Tongue (tissue), 2 donors: ENCODE measurements around the gene EME1. TPM values are rescaled to one million over a fixed set of nuclear protein-coding genes. Genes with fewer than 3 reads are reported as not detected.
"Not testable (repeated sequence)": the region's sequence is repeated elsewhere in the genome, so short reads cannot be mapped to it uniquely, and the experiment has no call there.

ENCODE experiments used
- DNase-seq: peaks from one replicate; pipeline ENCODE4 v3.0.0-alpha.2; 2015
- total RNA-seq: library from RNA; depleted of rRNA; stranded (reverse); fragments of >200 nt; gene quantifications from one replicate; pipeline ENCODE4 v1.2.3, GENCODE V29; 2014

Gene EME1, protein sequence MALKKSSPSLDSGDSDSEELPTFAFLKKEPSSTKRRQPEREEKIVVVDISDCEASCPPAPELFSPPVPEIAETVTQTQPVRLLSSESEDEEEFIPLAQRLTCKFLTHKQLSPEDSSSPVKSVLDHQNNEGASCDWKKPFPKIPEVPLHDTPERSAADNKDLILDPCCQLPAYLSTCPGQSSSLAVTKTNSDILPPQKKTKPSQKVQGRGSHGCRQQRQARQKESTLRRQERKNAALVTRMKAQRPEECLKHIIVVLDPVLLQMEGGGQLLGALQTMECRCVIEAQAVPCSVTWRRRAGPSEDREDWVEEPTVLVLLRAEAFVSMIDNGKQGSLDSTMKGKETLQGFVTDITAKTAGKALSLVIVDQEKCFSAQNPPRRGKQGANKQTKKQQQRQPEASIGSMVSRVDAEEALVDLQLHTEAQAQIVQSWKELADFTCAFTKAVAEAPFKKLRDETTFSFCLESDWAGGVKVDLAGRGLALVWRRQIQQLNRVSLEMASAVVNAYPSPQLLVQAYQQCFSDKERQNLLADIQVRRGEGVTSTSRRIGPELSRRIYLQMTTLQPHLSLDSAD
- 4.3 TPM for total RNA-seq

DNA sequence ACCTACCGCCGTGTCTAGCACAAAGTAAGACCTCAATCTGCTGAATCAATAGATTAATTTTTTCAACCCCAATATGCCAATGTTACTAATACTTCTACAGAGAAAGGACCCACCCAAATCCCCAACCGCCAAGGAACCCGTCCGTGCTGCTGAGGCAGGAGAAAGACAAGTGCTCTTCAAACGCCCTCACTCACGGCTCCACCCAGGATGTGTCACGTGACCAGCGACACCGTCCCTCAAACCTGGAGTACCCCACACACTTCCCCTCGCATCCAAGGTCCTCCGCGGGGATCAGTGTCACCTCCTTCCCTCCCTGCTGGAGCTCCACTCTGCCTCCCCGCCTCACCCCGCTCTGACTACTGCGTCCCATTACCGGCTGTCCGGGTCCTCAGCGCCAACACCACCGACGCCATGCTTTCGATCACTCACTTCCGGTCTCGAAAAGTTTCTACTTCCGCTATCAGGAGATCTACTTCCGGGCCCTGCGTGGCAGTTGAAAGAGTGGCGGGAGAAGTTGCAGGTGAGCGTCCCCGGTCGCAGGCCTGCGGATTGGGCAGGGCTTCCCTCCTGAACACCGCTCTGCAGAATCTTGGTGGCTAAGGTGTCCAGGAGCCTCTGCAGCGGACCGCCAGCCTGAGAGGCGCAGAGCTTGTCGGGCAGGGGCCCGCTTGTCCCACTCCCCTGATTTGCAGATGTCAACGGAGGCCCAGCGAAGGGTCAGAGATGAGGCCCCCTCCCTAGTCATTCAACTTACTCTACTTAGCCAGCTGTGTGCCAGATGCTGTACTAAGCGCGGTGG is at the start of gene EME1, which contains the start of gene MRPL27:
EME1 (plus strand) TSS at position 472 of the 799 bp plus-strand sequence. CDS start 1,980 bp downstream, outside the sequence.
MRPL27 (minus strand) TSS at position 427 of the 799 bp plus-strand sequence; CDS start at position 413, 14 bp downstream.
- peak; percentile 96 for DNase-seq

DNA sequence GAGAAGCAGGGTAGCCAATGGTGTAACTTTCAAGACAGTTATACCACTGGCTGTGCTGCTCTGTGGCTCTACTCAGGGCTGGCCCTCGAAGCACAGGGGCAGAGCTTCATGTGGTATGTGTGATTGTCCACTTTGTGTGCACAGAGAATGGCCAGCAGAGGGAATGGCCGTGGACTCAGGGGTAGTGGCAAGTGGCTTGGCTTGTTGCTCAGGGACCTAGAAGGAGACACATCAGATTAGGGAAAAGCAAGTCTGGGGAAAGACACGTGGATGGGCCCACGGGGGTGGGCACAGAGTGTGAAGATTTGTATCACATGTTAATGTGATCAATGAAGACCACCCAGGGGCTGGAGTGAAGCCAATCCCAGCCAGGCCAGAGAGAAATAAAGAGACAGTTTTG is 47.1 kb upstream of the EME1 start:
- peak; percentile 44 for DNase-seq

DNA sequence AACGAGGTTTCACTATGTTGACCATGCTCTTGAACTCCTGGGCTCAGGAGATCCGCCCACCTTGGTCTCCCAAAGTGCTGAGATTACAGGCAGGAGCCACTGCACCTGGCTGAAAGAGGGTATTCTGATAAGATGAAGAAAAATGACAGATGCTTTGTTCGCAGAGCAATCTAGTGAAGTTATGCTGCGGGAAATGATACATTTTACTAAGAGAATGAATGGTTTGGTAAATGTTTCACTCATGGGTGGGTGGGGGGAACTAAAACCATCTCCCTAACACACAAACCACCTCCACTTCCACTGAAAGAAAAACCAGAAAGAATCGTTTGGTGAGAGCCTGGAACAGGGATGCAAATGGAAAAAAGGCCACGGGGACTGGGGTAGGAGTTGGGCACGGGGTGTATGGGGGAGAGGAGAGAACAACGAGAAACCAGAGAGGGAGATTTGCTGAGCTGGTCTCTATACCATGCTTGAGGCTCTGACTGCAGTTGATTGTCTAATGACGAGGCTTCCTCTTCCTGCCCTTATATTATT is 46.1 kb upstream of the EME1 start:
- DNase-seq: no peak

DNA sequence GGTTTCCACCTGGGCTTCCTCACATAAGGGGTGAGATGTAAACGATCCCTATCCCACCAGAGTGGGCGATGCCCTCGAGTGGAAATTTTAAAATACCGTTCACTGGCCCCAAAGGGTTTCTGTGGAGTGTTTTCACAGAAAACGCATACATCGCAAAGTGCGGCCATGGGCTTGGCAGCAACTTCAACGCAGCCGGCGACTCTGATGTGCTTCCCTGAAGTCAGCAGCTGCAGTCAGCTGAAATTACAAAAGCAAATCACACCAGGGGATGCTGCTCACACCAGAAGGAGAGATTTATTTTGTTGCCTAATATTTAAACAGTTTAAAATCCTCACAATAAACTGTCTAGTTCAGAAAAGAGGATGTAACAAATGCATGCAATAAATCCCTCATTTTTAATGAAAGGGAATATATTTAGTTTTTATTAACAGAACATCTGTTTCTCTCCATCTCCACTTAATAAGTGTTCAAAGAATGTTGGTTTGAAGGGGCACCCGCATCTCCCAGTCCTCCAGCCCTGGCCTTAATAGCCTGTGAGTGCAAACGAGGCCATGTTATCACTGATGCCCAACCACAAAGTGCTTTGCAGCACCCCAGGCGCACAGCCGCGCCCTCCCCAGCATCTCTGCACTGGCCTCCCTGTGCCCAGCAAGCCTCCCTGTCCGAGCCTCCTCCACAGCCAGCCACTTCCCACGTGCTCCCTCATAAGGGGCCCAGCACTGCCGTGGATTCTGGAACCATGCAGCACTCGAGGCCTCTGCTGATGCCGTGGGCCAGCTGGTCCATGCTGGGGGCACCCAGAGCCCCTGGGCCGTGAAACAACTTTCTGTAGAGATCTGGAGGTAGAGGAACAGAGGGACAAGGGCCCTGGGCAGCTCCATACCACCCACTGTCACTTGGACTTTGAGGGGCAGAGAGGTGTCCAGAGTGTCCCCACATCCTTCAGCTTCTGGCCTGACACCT is 44.4 kb upstream of the EME1 start:
- DNase-seq: peak; percentile 85

DNA sequence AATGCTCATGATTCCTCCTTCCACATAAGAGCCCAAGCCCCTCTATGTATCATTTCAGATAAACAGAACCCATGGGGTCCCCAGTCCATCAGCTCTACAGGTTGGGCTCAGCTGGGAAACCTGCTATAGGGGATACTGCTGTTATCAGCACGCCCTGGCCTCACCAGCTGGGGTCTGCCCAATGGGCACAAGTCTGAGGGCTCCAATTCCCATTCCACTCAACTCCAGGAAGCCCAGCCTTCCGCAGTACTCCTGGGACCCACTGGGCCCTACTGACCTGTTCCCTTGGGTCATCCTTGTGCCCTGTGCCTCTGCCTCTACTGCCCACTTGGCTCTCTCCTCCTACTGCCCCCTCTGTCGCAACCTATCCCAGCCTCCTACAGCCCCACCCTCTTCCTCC is 43.3 kb upstream of the EME1 start:
- no peak for DNase-seq

DNA sequence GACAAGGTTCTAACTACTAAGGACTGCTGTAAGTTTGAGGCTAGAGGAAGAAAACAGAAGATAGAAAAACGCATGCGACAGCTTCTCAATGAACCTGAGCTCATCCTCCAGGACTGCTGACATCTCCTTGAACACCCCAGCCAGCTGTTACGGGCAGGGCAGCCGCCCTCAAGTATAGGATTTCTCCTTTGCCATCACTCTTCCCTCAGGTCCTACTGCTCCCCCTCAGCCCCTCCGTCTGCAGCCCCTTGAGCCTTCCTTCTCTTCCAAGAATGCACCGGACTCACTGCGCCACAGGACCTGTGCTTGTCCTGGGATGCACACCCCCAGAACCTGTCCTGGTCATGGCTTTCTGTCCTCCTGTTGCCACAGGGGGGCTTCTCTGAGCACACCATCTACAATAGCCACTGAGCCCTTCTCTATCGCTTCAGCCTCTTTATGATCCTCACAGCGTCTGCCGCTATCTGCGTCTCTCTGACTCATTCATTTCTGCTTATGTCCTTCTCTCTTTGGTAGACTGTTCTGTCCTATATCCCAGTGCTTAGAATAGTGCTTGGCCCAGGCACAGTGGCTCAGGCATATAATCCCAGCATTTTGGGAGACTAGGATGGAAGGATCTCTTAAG is 42.8 kb upstream of the EME1 start:
- peak; percentile 68 for DNase-seq

DNA sequence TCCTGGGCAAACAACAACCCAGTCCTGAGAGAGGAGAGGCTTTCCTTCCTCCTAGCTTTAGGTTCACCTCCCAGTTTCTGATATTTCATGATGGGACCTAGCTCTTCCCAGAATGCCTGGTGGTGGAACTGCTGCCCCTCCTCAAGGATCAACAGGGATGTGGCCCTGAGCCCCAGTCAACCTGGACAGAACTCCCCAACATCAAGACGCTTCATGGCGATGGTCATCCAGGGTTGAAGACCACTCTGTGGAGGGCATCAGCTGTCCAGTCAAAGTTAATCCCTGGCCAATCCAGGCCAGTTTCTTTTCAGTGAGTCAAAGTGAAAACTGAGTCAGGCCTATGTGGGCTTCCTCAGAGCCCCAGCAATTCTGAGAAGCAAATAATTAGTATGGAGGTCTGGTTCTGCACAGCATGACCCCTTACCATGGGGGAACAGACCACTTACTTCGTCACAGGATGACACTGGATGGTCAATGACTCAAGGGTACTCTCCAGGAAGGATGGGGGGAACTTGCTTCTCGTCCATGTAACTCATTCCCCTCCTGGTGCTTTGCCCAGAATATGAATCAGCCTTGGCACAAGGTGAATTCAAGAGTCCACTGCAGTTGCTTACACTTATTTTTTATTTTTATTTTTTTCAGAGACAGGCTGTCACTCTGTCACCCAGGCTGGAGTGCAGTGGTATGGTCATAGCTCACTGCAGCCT is 41.8 kb upstream of the EME1 start:
- no peak for DNase-seq

DNA sequence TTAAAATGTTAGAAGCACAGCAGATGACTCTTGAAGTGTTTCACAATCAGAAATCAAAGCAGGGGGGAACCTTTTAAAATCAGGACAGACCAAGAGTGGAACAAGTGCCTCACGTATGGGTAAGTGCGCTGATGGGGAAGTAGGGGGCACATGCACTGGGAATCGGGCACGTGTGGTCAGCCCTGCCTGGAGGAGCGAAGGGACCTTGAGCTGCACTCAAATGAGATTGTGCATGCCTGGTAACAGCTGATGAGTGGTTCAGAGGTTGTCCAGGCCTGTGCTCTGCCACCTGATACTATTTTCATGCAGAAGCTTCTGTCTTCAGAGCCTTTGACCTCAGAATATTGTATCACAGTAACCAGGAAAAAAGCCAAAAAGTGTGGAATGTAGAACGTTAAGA is 40.8 kb upstream of the EME1 start:
- no peak for DNase-seq

DNA sequence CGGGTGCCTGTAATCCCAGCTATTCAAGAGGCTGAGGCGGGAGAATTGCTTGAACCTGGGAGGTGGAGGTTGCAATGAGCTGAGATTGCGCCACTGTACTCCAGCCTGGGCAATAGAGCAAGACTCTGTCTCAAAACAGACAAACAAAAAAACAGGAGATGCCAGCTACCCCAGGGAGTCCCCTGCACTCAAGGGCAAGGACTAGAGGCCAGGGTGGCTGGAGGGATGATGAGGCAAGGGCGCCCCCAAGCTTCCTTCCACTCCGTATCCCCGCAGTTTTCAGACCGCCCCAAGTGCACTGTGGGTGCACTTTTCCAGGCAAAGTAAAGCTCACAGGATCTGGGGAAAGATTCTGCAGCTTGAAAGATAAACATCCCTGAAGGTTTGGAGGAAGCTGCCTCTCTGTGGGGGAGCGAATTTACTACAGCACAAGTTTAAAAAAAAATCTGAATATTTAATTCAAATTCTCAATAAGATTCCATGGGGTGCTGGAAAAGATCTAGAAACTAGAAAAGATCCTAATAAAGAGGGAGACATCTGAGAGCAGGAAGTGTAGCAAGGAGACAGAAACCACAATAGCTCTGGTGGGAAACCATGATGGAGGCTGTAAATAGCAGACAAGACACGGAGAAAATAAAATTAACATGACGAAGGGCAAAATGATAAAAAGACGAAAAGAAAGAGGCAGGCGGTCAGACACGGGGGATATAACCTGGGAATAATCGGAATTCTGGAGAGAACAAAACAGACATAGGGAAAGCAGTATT is 39.6 kb upstream of the EME1 start:
- not testable (repeated sequence) for DNase-seq

DNA sequence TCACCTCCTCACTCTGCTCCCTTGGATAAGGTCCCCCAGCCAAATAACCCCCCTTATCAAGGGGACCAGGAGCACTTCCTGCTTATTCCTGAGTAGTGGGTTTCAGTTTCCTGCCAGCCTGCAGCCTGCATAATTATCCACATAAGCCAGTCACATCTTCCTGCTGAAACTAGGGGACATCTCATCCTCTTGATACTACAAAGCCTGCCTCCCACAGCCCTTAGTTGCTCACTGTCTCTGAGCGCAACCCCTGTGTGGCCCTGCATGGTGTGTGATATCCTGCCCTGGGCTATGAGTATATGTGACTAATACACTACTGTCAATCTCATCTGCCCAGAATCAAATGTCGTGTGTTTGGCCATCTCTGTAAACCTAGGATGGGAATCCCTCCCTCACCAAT is 35.1 kb upstream of the EME1 start:
- no peak for DNase-seq

DNA sequence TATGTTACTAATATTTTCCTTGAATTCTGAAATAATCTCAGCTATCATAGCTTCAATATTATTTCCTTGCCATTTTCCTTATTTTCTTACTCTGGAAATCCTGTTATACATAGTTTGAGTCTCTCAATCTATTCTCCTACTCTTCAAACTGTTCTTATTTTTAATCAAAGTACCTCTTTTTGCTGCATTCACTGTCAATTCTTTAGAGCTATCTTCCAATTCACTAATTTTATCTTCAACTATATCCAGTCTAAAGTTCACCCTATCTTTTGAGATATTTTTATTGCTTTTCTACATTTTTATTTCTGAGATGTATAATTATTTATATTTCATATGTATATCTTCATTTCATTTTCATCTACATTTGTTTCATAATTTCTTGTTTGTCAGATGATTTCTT is 34.4 kb upstream of the EME1 start:
- no peak for DNase-seq

DNA sequence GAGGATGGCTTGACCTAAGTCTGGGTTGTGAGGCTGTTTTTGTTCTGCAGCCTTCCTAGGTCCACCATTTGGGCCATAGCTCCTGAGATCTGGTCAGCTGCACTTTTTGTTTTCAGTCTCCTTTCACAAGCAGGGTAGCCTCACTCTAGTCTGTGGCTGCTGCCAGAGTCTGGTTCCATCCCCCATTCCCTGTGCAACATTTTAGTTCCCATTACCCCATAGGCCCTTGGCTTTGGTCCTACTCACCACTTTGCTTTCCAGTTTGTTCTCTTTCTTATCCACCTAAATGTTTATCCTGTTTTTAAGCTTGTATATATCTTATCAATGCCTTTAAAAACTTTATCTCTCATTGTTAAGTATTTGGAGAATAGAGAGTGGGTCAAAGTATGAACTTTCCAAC is 33.6 kb upstream of the EME1 start:
- DNase-seq: no peak

DNA sequence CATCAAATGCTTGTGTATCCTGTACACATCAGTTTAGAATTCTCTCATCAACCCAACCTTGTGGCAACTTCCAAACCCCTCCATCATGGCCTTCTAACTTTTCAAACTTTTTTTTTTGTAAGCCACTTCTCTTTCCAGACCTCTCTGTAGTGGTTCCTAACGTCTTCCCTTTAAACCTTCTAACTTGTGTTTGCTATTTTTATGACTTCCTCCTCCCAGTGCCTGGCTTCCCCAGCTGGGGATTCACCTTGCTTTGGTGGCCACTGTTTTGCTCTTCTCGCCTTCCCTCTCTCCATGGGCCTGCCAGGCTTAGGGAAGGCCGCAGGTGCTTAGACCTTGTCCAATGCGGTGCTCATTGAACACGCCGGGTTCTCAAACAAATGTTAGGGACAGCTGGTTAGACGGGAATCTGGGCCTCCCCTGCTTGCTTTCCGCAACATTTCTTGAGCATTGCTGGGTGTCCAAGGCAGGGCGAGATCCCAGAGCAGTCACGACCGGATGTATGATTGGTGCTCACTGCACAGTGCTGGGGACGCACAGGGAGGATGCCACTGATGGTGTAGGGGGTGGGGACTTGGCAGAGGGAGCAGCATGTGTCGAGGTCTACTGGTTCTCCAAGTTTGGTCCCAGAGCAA is 28.2 kb upstream of the EME1 start:
- DNase-seq: peak; percentile 14

DNA sequence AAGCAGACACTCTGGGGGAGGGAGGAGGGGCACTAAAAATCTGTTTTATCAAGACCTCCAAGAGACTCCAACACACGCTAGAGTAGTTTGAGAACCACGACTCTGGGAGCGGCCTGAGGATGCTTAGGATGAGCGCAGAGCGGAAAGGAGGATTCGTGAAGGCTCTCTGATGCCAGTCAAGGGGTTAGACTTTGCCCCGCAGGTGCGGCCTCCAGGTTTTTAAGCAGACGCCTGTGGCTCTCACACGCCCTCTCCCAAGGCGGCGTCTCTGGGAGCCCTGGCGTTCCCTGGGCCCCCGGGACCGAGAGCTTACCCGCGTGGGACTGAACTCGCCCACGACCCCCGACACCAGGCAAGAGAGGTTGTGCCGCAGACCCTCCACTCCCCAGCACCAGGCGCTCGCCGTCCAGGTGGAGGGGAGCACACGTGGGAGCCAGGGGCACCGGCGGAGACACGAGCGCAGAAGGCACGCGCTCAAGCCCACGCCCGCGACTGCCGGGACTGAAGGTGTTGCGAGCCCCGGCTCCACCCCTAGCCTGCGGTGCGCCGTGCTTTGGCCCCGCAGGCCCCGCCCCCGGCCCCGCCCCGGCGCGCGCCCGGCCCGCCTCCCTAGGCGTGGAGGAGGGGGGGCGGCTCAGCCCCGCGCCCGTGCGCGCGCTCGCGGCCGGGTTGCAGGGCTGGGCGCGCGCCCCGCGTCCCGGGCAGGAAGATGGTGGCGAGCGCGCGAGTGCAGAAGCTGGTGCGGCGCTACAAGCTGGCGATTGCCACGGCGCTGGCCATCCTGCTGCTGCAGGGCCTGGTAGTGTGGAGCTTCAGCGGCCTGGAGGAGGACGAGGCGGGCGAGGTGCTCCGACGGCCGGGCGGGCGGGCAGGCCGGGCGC is 27.4 kb upstream of the EME1 start, which contains the start of gene XYLT2:
XYLT2 (plus strand) TSS at position 695 of the 881 bp plus-strand sequence; CDS start at position 710, 15 bp downstream.
- peak; percentile 93 for DNase-seq

DNA sequence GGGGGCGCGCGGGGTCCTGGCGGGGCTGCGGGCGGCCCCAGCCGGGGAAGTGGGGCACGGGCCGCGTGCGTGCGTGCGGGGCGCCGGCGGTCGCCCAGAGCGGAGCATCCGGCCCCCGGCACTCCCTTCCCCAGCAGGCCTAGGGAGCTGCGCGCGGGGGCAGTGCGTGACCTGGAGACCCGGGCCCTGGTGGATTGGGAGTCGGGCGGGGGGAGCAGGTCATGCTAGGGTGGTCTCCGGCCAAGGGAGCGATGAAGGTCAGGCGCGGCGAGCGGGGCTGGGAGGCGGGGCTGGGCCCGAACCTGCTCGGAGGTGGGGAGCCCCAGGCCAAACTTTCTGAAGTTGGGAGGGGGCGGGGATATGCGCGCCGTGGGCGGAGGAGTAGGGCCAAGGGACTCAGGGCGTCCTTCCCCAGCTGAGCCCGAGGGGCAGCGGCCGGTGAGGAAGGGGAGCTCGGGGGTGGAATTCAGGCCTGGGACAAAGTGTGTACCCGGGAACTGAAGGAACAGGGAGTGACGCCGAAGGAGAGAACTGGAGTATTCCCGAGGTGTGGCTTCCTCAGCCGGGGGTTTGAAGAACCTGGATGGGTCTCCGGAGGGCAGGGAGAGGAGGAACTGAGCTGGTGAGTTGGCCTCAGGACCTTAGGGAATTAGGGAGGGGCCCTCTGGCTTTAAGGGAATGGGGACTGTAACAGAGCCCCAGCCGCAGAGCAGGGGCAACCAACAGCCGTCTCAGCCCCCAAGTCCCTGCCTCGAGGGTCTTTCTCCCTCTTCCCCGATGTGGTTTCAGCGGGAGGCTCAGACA is 26.5 kb upstream of the EME1 start:
- DNase-seq: peak; percentile 49

DNA sequence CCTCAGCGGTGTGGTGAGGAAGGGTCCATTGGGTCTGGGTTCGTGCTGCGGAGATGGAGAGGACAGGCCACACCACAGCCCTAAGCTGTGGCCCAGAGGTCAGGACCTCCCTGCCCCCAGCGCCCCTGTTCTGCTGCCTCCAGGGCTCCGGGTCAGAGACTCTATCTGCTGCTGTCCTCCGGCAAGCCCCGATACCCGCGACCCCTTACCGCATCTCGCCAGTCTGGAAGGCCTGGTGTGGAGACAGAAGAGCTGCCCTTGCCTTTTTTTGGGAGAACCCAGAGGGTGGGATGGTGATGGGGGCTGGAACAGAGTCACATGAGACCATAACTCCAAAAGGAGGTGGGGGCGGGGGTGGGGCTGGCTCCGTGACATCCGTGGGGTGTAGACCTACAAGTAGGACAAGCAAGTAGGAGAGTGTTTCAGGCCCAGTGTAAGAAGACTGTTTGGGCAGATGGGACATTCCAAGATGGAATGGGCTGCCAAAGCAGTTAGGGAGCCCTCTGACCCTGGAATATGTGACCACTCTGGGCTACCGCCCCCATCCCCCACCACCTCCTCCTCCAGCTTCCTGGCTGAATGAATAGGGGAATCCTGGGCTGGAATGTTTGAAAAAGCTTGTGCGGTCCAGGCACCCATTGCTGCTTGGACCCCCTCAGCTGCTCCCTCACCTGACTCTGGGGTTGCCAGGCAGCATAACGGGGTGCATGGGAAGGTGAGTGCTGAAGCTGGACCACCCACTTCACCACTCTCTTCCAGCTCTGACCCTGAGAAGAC is 25.7 kb upstream of the EME1 start:
- no peak for DNase-seq
